RWPE2 (cell line): ENCODE data around the gene GATB.
A peak's percentile ranks its signal among the peaks of the same experiment; 100 is the strongest.
"Not testable (repeated sequence)": the region's sequence is repeated elsewhere in the genome, so short reads cannot be mapped to it uniquely, and the experiment has no call there.

Experiments used
- ATAC-seq: fragments of 200-7000 bp; cut with Tn5 transposase; 3 replicates; pipeline ENCODE4 v1.9.1; 2021; ENCODE audit warnings: low read depth
- DNase-seq: peaks from one replicate; pipeline ENCODE4 v3.0.0-alpha.2; 2020; ENCODE audit warnings: low spot score
- H3K27ac ChIP-seq: fragments of 450-650 bp; 2 replicates; pipeline ENCODE4 v1.5.1; 2017; ENCODE audit warnings: mild to moderate bottlenecking; ENCODE audit not compliant: poor library complexity, severe bottlenecking
- H3K27me3 ChIP-seq: fragments of 250-450 bp; sonication (Bioruptor Pico); 2 replicates; pipeline ENCODE4 v1.5.1; 2021; ENCODE audit warnings: mild to moderate bottlenecking, moderate library complexity; ENCODE audit not compliant: insufficient read depth, poor library complexity, severe bottlenecking
- H3K36me3 ChIP-seq: fragments of 250-450 bp; sonication (Bioruptor Pico); 2 replicates; pipeline ENCODE4 v1.5.1; 2020; ENCODE audit warnings: low read depth, mild to moderate bottlenecking, moderate library complexity
- H3K4me1 ChIP-seq: fragments of 250-450 bp; sonication (Bioruptor Pico); 2 replicates; pipeline ENCODE4 v1.5.1; 2021; ENCODE audit warnings: mild to moderate bottlenecking, moderate library complexity; ENCODE audit not compliant: insufficient read depth, poor library complexity, severe bottlenecking
- H3K4me3 ChIP-seq: fragments of 250-450 bp; sonication (Bioruptor Pico); 2 replicates; pipeline ENCODE4 v1.5.1; 2021; ENCODE audit warnings: mild to moderate bottlenecking, moderate library complexity; ENCODE audit not compliant: severe bottlenecking
- H3K9me3 ChIP-seq: fragments of 250-450 bp; sonication (Bioruptor Pico); 2 replicates; pipeline ENCODE4 v1.5.1; 2021; ENCODE audit warnings: mild to moderate bottlenecking, moderate library complexity; ENCODE audit not compliant: severe bottlenecking
- CTCF ChIP-seq: fragments of 450-650 bp; IDR thresholded peaks from one replicate; pipeline ENCODE4 v1.5.1; 2017; ENCODE audit warnings: mild to moderate bottlenecking, moderate library complexity; ENCODE audit not compliant: poor library complexity, severe bottlenecking

Gene GATB

GRCh38 chr4:151743128-151743854 is 17.5 kb downstream of the GATB start:
- peak overlapping the region; percentile 68 for H3K27ac ChIP-seq
- no peak for TF ChIP-seq CTCF
- H3K36me3 ChIP-seq, result no peaks in the 10 kb centered on the region
- no peaks in the 10 kb centered on the region for H3K9me3 ChIP-seq
- DNase-seq (no peak), ATAC-seq (no peak)
- H3K27me3 ChIP-seq, result no peaks in the 10 kb centered on the region
- H3K4me1 ChIP-seq, result peaks cover 35% of the 10 kb centered on the region
- no peak overlapping the region for H3K4me3 ChIP-seq

- DNase-seq (no peak), ATAC-seq (no peak)
- Histone ChIP-seq H3K27me3 (no peaks in the 10 kb centered on the region), H3K27ac (no peak overlapping the region), H3K36me3 (no peaks in the 10 kb centered on the region), H3K4me3 (no peak overlapping the region), H3K4me1 (peaks cover 8% of the 10 kb centered on the region), H3K9me3 (no peaks in the 10 kb centered on the region)
- no peak for TF ChIP-seq CTCF
These were observed 21.9 kb downstream of the GATB start for GRCh38 chr4:151738720-151739517.

GRCh38 chr4:151736852-151737251 is 24.0 kb downstream of the GATB start:
- H3K4me1 ChIP-seq, H3K36me3 ChIP-seq, H3K27me3 ChIP-seq, H3K27ac ChIP-seq, ATAC-seq, H3K9me3 ChIP-seq, DNase-seq, H3K4me3 ChIP-seq: not testable (repeated sequence)

- DNase-seq (no peak), ATAC-seq (no peak)
- Histone ChIP-seq H3K4me1 (no peaks in the 10 kb centered on the region), H3K4me3 (no peak overlapping the region), H3K9me3 (no peaks in the 10 kb centered on the region), H3K27me3 (no peaks in the 10 kb centered on the region), H3K36me3 (no peaks in the 10 kb centered on the region), H3K27ac (no peak overlapping the region)
- TF ChIP-seq CTCF, result no peak
These were observed 24.4 kb downstream of the GATB start for GRCh38 chr4:151736361-151736760.

GRCh38 chr4:151731670-151732069 is 29.1 kb downstream of the GATB start:
- H3K27me3 ChIP-seq, H3K4me3 ChIP-seq, ATAC-seq, H3K27ac ChIP-seq, H3K36me3 ChIP-seq, H3K9me3 ChIP-seq, DNase-seq: not testable (repeated sequence)
- H3K4me1 ChIP-seq, result peaks cover 27% of the 10 kb centered on the region
